OCI-LY1 (cell line): Measurements from ENCODE around the gene KLHL29.

Experiments used
- H2AFZ ChIP-seq: fragments of 200-600 bp; sonication (generic), shearing (Covaris generic); 2 replicates; pipeline ENCODE4 v1.6.0; 2014; ENCODE audit warnings: antibody characterized with exemption, mild to moderate bottlenecking, low read length
- H3F3A ChIP-seq: fragments of 200-600 bp; sonication (generic), shearing (Covaris generic); 2 replicates; pipeline ENCODE4 v1.6.0; 2014; ENCODE audit warnings: mild to moderate bottlenecking, antibody characterized with exemption, low read length, moderate library complexity; ENCODE audit not compliant: insufficient read depth
- H3K27ac ChIP-seq: fragments of 200-600 bp; sonication (generic); 2 replicates; pipeline ENCODE4 v1.5.1; 2014; ENCODE audit warnings: low read length, mixed run types, mild to moderate bottlenecking, low read depth; ENCODE audit not compliant: poor library complexity, severe bottlenecking
- H3K27me3 ChIP-seq: fragments of 200-600 bp; sonication (generic); 2 replicates; pipeline ENCODE4 v1.6.0; 2014; ENCODE audit warnings: antibody characterized with exemption, mild to moderate bottlenecking, low read length, moderate library complexity; ENCODE audit not compliant: insufficient read depth
- H3K36me3 ChIP-seq: fragments of 200-600 bp; sonication (generic); 2 replicates; pipeline ENCODE4 v1.6.1; 2014; ENCODE audit warnings: mild to moderate bottlenecking, antibody characterized with exemption, low read length, moderate library complexity, mixed read lengths; ENCODE audit not compliant: insufficient read depth
- H3K4me1 ChIP-seq: fragments of 200-600 bp; sonication (generic); 2 replicates; pipeline ENCODE4 v1.5.1; 2014; ENCODE audit warnings: mild to moderate bottlenecking, low read length, moderate library complexity; ENCODE audit not compliant: insufficient read depth, severe bottlenecking
- H3K4me2 ChIP-seq: fragments of 200-600 bp; sonication (generic), shearing (Covaris generic); 2 replicates; pipeline ENCODE4 v1.6.1; 2014; ENCODE audit warnings: low read length
- H3K4me3 ChIP-seq: fragments of 200-600 bp; sonication (generic); 2 replicates; pipeline ENCODE4 v1.5.1; 2014; ENCODE audit warnings: low read length, low read depth, mild to moderate bottlenecking, mixed read lengths; ENCODE audit not compliant: poor library complexity, severe bottlenecking
- H3K79me2 ChIP-seq: fragments of 200-600 bp; shearing (Covaris generic); 2 replicates; pipeline ENCODE4 v1.6.1; 2016; ENCODE audit warnings: mixed run types, low read length, mixed read lengths; ENCODE audit not compliant: insufficient read depth
- H3K9ac ChIP-seq: fragments of 200-600 bp; sonication (generic), shearing (Covaris generic); 2 replicates; pipeline ENCODE4 v1.6.1; 2014; ENCODE audit warnings: mild to moderate bottlenecking, low read length, mixed read lengths
- H3K9me2 ChIP-seq: fragments of 200-600 bp; sonication (generic), shearing (Covaris generic); 2 replicates; pipeline ENCODE4 v1.6.1; 2014; ENCODE audit warnings: low read depth, mild to moderate bottlenecking, low read length, mixed read lengths
- H3K9me3 ChIP-seq: fragments of 200-600 bp; shearing (Covaris generic); 2 replicates; pipeline ENCODE4 v1.6.1; 2014; ENCODE audit warnings: low read length, mixed read lengths
- H4K20me1 ChIP-seq: fragments of 200-600 bp; sonication (generic), shearing (Covaris generic); 2 replicates; pipeline ENCODE4 v1.6.0; 2016; ENCODE audit warnings: mild to moderate bottlenecking, low read length; ENCODE audit not compliant: insufficient read depth
- CTCF ChIP-seq: fragments of 200-600 bp; sonication (generic), shearing (Covaris generic); IDR thresholded peaks from 2 replicates; pipeline ENCODE4 v1.5.1; 2017; ENCODE audit warnings: mild to moderate bottlenecking, antibody characterized with exemption, low read length, moderate library complexity, mixed read lengths
- EZH2 ChIP-seq: fragments of 200-600 bp; sonication (generic), shearing (Covaris generic); IDR thresholded peaks from 2 replicates; pipeline ENCODE4 v1.8.0; 2017; ENCODE audit warnings: borderline replicate concordance, mixed run types, mild to moderate bottlenecking, antibody characterized with exemption, low read length, moderate library complexity, mixed read lengths

Gene KLHL29

GRCh38 chr2:23604731-23605130 is 219.8 kb downstream of the KLHL29 start:
- no peak overlapping the region for H3K4me3 ChIP-seq
- H3K4me1 ChIP-seq: no peaks in the 10 kb centered on the region
- H3K27me3 ChIP-seq: 0 out of 2 replicates have a peak, but pooled peaks cover 5% of the 10 kb centered on the region

GRCh38 chr2:23605236-23605635 is 220.3 kb downstream of the KLHL29 start:
- Histone ChIP-seq H3K4me1 (no peaks in the 10 kb centered on the region), H3K9me2 (no peaks in the 10 kb centered on the region), H3K27ac (no peak overlapping the region), H3F3A (no peaks in the 10 kb centered on the region), H3K9ac (no peak overlapping the region), H3K79me2 (no peaks in the 10 kb centered on the region), H2AFZ (no peak overlapping the region), H3K27me3 (0 out of 2 replicates have a peak, but pooled peaks cover 5% of the 10 kb centered on the region), H3K4me2 (no peak overlapping the region), H3K36me3 (no peaks in the 10 kb centered on the region; the same call in 1 of the 2 replicates), H3K4me3 (no peak overlapping the region), H4K20me1 (no peaks in the 10 kb centered on the region), H3K9me3 (no peaks in the 10 kb centered on the region)
- TF ChIP-seq CTCF: no peak
- TF ChIP-seq EZH2: no peak

More at GRCh38 chr2:23604731-23605130, 219.8 kb downstream of the KLHL29 start:
- H3F3A ChIP-seq: no peaks in the 10 kb centered on the region
- H3K27ac ChIP-seq: no peak overlapping the region
- no peak overlapping the region for H3K4me2 ChIP-seq
- H3K9me2 ChIP-seq: no peaks in the 10 kb centered on the region
- H4K20me1 ChIP-seq: no peaks in the 10 kb centered on the region
- H2AFZ ChIP-seq: no peak overlapping the region
- H3K79me2 ChIP-seq: no peaks in the 10 kb centered on the region
- no peak overlapping the region for H3K9ac ChIP-seq
- no peaks in the 10 kb centered on the region; the same call in 1 of the 2 replicates for H3K36me3 ChIP-seq
- no peaks in the 10 kb centered on the region for H3K9me3 ChIP-seq
- no peak for TF ChIP-seq CTCF
- no peak for TF ChIP-seq EZH2

- H3K9me2 ChIP-seq: no peaks in the 10 kb centered on the region
- no peaks in the 10 kb centered on the region for H3F3A ChIP-seq
- H3K9ac ChIP-seq: no peak overlapping the region
- 0 out of 2 replicates have a peak, but pooled peaks cover 5% of the 10 kb centered on the region for H3K27me3 ChIP-seq
- H2AFZ ChIP-seq: no peak overlapping the region
- H3K4me3 ChIP-seq: no peak overlapping the region
- H3K9me3 ChIP-seq: no peaks in the 10 kb centered on the region
- no peaks in the 10 kb centered on the region for H3K4me1 ChIP-seq
- no peaks in the 10 kb centered on the region for H4K20me1 ChIP-seq
- no peak overlapping the region for H3K4me2 ChIP-seq
- no peaks in the 10 kb centered on the region; the same call in 1 of the 2 replicates for H3K36me3 ChIP-seq
- H3K27ac ChIP-seq: no peak overlapping the region
- no peaks in the 10 kb centered on the region for H3K79me2 ChIP-seq
- TF ChIP-seq CTCF (no peak), EZH2 (no peak)
Observed at GRCh38 chr2:23606196-23606595, 221.2 kb downstream of the KLHL29 start.
